GM21515 (cell line): Measurements from ENCODE around the gene RALGAPB.
"Not testable (repeated sequence)": the region's sequence is repeated elsewhere in the genome, so short reads cannot be mapped to it uniquely, and the experiment has no call there.

Source experiments
- ATAC-seq: cut with Tn5 transposase; IDR thresholded peaks from one replicate; pipeline ENCODE4 v1.9.1; 2021; ENCODE audit not compliant: unreplicated experiment

The RALGAPB gene

GRCh38 chr20:38485041-38485440 lies 12.4 kb downstream of the RALGAPB start:
- no peak for ATAC-seq

- no peak for ATAC-seq
These were observed 16.5 kb downstream of the RALGAPB start for GRCh38 chr20:38489181-38489580.

GRCh38 chr20:38497246-38497935 lies 24.7 kb downstream of the RALGAPB start:
- no peak for ATAC-seq

GRCh38 chr20:38498909-38499308 lies 26.3 kb downstream of the RALGAPB start:
- ATAC-seq = no peak

GRCh38 chr20:38499366-38499765 lies 26.7 kb downstream of the RALGAPB start:
- no peak for ATAC-seq

GRCh38 chr20:38501858-38502436 lies 29.3 kb downstream of the RALGAPB start:
- no peak for ATAC-seq

GRCh38 chr20:38504368-38505090 lies 31.9 kb downstream of the RALGAPB start:
- ATAC-seq = no peak

GRCh38 chr20:38505091-38505455 lies 32.4 kb downstream of the RALGAPB start:
- ATAC-seq = no peak

- not testable (repeated sequence) for ATAC-seq
These were observed 39.1 kb downstream of the RALGAPB start for GRCh38 chr20:38511726-38512125.

- ATAC-seq = no peak
These were observed 41.5 kb downstream of the RALGAPB start for GRCh38 chr20:38514185-38514584.

- ATAC-seq = no peak
These were observed 42.3 kb downstream of the RALGAPB start for GRCh38 chr20:38514947-38515346.

GRCh38 chr20:38515631-38516030 lies 43.0 kb downstream of the RALGAPB start:
- ATAC-seq = no peak

GRCh38 chr20:38519426-38519825 lies 46.8 kb downstream of the RALGAPB start:
- ATAC-seq = no peak

- ATAC-seq = no peak
These were observed 47.6 kb downstream of the RALGAPB start for GRCh38 chr20:38520261-38520660.

GRCh38 chr20:38523697-38524096 lies 51.1 kb downstream of the RALGAPB start:
- no peak for ATAC-seq

- ATAC-seq = no peak
These were observed 55.5 kb downstream of the RALGAPB start for GRCh38 chr20:38528167-38528566.

- no peak for ATAC-seq
These were observed 58.4 kb downstream of the RALGAPB start for GRCh38 chr20:38531021-38531420.

GRCh38 chr20:38534756-38535155 lies 62.1 kb downstream of the RALGAPB start:
- no peak for ATAC-seq

- no peak for ATAC-seq
These were observed 63.7 kb downstream of the RALGAPB start for GRCh38 chr20:38536310-38536709.

GRCh38 chr20:38537176-38537575 lies 64.5 kb downstream of the RALGAPB start:
- no peak for ATAC-seq

GRCh38 chr20:38538789-38539188 lies 66.1 kb downstream of the RALGAPB start:
- ATAC-seq = no peak
